Adrenal gland (tissue), 5 donors: ENCODE results near the gene TTYH2.

Source experiments
- POLR2A ChIP-seq, 2 donors: fragments of 450-650 bp; IDR thresholded peaks; one replicate each; pipeline ENCODE4 v1.6.1; 2017; ENCODE audit warnings: antibody characterized with exemption in 2 of 2, mild to moderate bottlenecking in 2 of 2, moderate library complexity in 1 of 2
- TF ChIP-seq, protein P1 (sequence below), 6 experiments: fragments of 450-650 bp in 4 of 6; fragments of 200-600 bp in 2 of 6; sonication (generic) in 1 of 6; IDR thresholded peaks; 1 replicate in 5 of 6; 2 replicates in 1 of 6; pipeline versions ENCODE4 v1.5.1 to v1.8.0; 2016 to 2021; ENCODE audit warnings: antibody characterized with exemption in 6 of 6, mild to moderate bottlenecking in 2 of 6, moderate library complexity in 1 of 6
- donor health status: DM: no; HTN: no; CAD: no.

DNA sequence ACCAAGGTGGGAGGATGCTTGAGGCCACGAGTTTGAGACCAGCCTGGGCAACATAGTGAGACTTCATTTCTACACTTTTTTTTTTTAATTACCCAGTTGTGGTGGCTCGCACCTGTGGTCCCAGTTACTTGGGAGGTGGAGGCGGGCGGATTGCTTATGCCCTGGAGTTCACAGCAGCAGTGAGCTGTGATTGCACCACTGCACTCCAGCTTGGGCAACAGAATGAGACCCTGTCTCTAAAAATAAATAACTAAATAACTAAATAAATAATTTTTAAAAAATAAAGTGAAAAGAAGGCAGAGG, 70.0 kb downstream of the TTYH2 start:
- TF ChIP-seq, protein P1, sequence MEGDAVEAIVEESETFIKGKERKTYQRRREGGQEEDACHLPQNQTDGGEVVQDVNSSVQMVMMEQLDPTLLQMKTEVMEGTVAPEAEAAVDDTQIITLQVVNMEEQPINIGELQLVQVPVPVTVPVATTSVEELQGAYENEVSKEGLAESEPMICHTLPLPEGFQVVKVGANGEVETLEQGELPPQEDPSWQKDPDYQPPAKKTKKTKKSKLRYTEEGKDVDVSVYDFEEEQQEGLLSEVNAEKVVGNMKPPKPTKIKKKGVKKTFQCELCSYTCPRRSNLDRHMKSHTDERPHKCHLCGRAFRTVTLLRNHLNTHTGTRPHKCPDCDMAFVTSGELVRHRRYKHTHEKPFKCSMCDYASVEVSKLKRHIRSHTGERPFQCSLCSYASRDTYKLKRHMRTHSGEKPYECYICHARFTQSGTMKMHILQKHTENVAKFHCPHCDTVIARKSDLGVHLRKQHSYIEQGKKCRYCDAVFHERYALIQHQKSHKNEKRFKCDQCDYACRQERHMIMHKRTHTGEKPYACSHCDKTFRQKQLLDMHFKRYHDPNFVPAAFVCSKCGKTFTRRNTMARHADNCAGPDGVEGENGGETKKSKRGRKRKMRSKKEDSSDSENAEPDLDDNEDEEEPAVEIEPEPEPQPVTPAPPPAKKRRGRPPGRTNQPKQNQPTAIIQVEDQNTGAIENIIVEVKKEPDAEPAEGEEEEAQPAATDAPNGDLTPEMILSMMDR (IDR thresholded peaks at IDR 0.05), result no peak
- no peak for TF ChIP-seq POLR2A (IDR thresholded peaks at IDR 0.05)
